GM12873 (cell line): ENCODE measurements around the gene XRN1.
A peak's percentile ranks its signal among the peaks of the same experiment; 100 is the strongest.

Source experiments
- CTCF ChIP-seq: IDR thresholded peaks from 2 replicates; pipeline ENCODE4 v1.5.1; 2012; ENCODE audit warnings: low read depth, mild to moderate bottlenecking, moderate library complexity, low read length, control low read depth; ENCODE audit not compliant: insufficient read depth; ENCODE audit errors: missing control alignments

The XRN1 gene

DNA sequence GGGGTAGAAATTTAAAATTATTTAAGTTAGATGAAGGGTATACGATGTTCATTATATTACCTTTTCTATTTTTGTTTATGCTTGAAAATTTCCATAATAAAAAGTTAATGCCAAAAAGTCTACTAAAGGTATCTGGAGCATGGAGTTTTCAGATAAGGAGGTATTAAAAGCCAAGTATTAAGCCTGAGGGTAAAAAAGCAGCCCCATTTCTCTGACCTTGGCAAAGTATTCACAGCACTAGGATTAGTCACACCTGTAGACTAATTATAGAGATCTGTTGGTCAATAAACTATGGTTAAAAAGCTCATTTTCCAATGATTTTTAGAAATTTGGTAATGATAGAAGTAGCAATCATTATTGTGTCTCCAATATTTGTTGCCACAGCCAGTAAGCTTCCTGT is 23.1 kb downstream of the XRN1 start:
- no peak for TF ChIP-seq CTCF

GRCh38 chr3:142418926-142419592 is 28.8 kb downstream of the XRN1 start:
- no peak for TF ChIP-seq CTCF

GRCh38 chr3:142417302-142417701 is 30.5 kb downstream of the XRN1 start:
- TF ChIP-seq CTCF: no peak

DNA sequence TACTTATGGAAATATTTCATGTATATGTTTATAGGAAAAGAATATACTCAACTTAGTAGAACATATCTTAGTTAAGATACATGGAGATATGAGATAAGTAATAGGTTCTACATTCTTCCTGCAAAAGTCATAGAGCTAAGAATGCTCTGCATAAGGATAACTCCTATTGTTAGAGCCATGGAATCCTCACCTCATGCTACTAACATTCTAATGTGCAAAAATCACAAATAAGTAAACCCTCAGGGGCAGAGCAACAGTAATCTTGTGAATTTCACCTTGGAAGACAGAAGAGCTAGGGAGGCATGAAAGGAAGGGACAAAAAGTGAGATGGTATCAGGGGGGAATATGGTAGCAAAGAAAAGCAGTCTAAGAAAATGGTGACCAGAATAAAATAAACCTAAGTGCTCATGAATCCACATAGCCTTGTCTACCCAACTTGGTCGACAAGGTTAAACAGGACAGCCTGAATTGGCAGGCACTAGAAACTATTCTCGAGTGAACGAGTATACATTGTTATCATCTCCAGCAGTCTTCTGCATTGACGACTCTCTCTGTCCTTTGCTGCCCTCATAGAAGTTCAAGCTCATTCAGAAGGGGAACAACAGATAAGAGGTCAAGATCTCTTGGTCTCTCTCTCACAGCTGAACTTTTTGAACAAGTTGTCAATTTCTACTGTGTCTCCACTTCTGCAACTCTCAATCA is 52.8 kb downstream of the XRN1 start:
- no peak for TF ChIP-seq CTCF

GRCh38 chr3:142385078-142385477 is 62.8 kb downstream of the XRN1 start:
- no peak for TF ChIP-seq CTCF

GRCh38 chr3:142374687-142375086 is 73.2 kb downstream of the XRN1 start:
- TF ChIP-seq CTCF: no peak

GRCh38 chr3:142366434-142366833 is 81.4 kb downstream of the XRN1 start:
- TF ChIP-seq CTCF: peak; percentile 19
